GM12801 (cell line): ENCODE measurements around the gene TSEN15.

Experiments
- TF ChIP-seq, protein P1 (sequence below): IDR thresholded peaks from one replicate; pipeline ENCODE4 v1.5.1; 2011; ENCODE audit warnings: control low read depth; ENCODE audit not compliant: insufficient read length; ENCODE audit errors: extremely low read depth

The TSEN15 gene

DNA sequence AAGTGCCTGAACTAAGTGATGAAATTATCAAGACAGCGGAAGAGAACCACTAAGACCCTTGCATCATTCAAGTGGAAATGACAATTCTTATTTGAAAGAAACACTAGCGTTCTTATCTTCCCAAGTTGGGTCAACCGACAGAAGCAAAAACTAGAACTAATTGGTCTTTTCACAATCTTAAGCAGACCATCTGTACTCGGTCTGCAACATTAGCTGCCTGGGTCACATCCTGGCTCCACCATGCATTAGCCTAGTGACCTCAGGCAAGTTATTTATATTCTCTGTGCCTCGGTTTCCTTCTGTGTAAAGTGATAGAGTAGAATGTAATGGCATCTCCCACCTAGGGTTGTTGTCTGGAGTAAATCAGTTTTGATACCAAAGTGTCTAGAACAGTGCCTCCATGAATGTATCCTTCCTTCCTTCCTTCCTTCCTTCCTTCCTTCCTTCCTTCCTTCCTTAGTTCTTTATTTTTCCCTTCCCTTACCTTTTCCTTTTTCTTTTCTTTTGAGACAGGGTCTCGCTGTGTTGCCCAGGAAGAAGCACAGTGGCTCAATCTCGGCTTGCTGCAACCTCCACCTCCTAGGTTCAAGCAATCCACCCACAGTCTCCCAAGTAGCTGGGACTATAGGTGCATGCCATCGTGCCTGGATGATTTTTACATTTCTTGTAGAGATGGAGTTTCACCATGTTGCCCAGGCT is 20.0 kb upstream of the TSEN15 start:
- TF ChIP-seq, protein P1, sequence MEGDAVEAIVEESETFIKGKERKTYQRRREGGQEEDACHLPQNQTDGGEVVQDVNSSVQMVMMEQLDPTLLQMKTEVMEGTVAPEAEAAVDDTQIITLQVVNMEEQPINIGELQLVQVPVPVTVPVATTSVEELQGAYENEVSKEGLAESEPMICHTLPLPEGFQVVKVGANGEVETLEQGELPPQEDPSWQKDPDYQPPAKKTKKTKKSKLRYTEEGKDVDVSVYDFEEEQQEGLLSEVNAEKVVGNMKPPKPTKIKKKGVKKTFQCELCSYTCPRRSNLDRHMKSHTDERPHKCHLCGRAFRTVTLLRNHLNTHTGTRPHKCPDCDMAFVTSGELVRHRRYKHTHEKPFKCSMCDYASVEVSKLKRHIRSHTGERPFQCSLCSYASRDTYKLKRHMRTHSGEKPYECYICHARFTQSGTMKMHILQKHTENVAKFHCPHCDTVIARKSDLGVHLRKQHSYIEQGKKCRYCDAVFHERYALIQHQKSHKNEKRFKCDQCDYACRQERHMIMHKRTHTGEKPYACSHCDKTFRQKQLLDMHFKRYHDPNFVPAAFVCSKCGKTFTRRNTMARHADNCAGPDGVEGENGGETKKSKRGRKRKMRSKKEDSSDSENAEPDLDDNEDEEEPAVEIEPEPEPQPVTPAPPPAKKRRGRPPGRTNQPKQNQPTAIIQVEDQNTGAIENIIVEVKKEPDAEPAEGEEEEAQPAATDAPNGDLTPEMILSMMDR, result no peak

- TF ChIP-seq, protein P1, result no peak
Observed at GRCh38 chr1:184032306-184032929, 19.1 kb upstream of the TSEN15 start.

DNA sequence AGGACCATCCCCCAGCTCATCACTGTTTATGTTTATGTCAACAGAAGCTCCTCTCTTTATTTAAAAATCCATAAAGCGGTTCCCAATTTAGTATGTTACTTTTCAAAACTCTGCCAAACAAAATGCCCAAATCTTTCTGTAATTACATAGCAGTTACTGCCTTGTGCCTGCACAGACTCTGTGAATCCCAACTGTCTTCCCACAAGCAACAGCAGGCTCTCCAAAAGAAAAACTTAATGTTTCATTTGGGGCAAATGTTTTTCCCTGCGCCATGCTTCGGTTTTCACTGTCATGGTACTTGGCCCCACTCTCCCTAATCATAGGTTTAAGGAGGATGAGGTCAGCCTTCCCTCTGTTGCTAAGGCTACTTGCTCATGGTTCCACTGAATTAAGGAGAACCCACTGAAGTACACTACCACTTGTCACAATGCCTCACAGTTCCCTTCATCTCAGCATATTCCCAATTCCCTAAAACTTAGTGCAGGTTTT is 18.6 kb upstream of the TSEN15 start:
- TF ChIP-seq, protein P1, result no peak

GRCh38 chr1:184033711-184034167 is 17.8 kb upstream of the TSEN15 start:
- TF ChIP-seq, protein P1, result no peak

- TF ChIP-seq, protein P1, result no peak
Observed at GRCh38 chr1:184034761-184035379, 16.7 kb upstream of the TSEN15 start.

DNA sequence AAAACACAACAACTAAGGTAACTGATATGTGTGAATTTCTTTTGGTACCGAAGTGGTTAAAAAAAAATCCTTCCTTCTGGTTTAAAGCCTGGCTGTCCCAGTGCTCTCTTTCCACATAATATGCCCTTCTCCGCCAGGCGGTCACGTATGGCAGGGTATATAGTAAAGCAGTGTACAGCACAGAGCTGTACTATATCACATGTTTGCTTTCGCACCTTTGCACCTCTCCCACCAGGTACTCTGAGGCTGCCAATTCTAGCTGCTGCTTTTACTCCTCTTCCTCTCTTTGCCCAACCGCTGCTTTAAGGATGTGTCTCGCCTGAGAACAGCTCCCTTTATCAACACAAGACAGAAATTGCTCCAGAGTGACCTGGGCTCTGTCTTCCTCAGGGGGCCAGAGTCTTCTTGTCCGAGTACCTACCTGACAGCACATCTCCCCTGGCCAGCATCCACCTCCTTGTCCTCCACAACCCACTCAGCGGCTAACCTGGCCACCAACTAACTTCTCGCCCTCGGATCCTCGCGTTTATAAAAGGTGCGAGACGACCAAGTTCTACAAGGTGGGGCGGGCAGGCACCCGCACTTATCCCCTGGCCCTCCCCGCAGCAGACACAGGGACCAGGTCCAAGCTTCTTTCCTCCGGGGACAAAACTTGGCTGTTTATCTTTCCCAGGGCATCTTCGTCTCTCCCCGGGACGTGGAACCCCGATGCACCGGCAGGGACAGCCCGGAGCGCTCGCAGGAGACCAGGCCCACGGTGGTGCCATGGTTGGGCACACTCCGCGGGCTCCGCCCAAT is 15.6 kb upstream of the TSEN15 start:
- TF ChIP-seq, protein P1, result no peak

DNA sequence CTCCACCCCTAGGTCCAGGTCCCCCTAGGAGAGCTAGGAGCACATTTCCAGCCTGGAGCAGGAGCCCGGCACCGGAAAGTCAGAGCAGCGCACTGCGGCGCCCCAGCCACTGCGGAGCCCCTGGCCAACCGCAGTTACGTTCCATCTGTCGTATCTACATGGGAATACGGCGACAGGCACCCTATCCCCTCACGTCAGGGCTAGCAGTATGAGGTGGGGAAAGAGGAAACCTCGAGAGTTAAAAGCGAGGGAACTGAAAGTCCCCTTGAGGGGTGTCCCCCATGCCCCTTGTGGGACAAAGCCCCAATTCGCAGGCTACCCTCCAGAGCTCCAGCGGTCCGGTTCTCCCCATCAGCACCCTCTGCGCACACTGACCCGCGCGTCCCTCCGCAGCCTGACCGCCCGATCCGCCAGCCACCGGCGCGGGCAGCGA is 15.0 kb upstream of the TSEN15 start:
- TF ChIP-seq, protein P1, result no peak
